Astrocyte (in vitro differentiated cells and primary cell): ENCODE data around the gene KHK. TPM values are rescaled to one million over a fixed set of nuclear protein-coding genes. Genes with fewer than 3 reads are reported as not detected.
"Not testable (repeated sequence)": the region's sequence is repeated elsewhere in the genome, so short reads cannot be mapped to it uniquely, and the experiment has no call there.

ENCODE experiments used
- DNase-seq: peaks from one replicate; pipeline ENCODE4 v3.0.0-alpha.2; 2010; ENCODE audit warnings: low read depth
- FAIRE-seq: peaks from 2 replicates; lab custom pipeline; 2011; peaks lifted over from hg19 to GRCh38; lab: Jason Lieb, UNC
- H2AFZ ChIP-seq: 2 replicates; pipeline ENCODE4 v1.6.0; 2012; ENCODE audit warnings: low read depth, low read length, inconsistent platforms
- H3K27ac ChIP-seq: 2 replicates; pipeline ENCODE4 v1.5.1; 2011; ENCODE audit warnings: low read depth, low read length, inconsistent platforms
- H3K27me3 ChIP-seq: 2 replicates; pipeline ENCODE4 v1.6.0; 2011; ENCODE audit warnings: low read length, inconsistent platforms; ENCODE audit not compliant: insufficient read depth
- H3K36me3 ChIP-seq: 2 replicates; pipeline ENCODE4 v1.5.1; 2011; ENCODE audit warnings: low read length, inconsistent platforms; ENCODE audit not compliant: insufficient read depth
- H3K4me1 ChIP-seq: 2 replicates; pipeline ENCODE4 v1.5.1; 2011; ENCODE audit warnings: low read length, inconsistent platforms; ENCODE audit not compliant: insufficient read depth
- H3K4me2 ChIP-seq: 2 replicates; pipeline ENCODE4 v1.6.0; 2012; ENCODE audit warnings: low read length, inconsistent platforms
- H3K4me3 ChIP-seq: 2 replicates; pipeline ENCODE4 v1.5.1; 2011; ENCODE audit warnings: low read depth, mild to moderate bottlenecking, low read length, inconsistent platforms; ENCODE audit not compliant: insufficient read depth
- H3K79me2 ChIP-seq: 2 replicates; pipeline ENCODE4 v1.6.0; 2012; ENCODE audit warnings: mild to moderate bottlenecking, low read length, inconsistent platforms; ENCODE audit not compliant: insufficient read depth
- H3K9ac ChIP-seq: 2 replicates; pipeline ENCODE4 v1.6.0; 2012; ENCODE audit warnings: mild to moderate bottlenecking, low read length, inconsistent platforms
- H3K9me3 ChIP-seq: 2 replicates; pipeline ENCODE4 v1.5.1; 2012; ENCODE audit warnings: low read depth, mild to moderate bottlenecking, low read length, inconsistent platforms; ENCODE audit not compliant: insufficient read depth
- H4K20me1 ChIP-seq: 2 replicates; pipeline ENCODE4 v1.6.0; 2012; ENCODE audit warnings: low read length, inconsistent platforms; ENCODE audit not compliant: insufficient read depth
- H3K27ac Mint-ChIP-seq: one replicate; pipeline ENCODE4 v1.8.0; 2021; ENCODE audit warnings: mild to moderate bottlenecking, mixed read lengths; ENCODE audit not compliant: unreplicated experiment
- H3K27me3 Mint-ChIP-seq: one replicate; pipeline ENCODE4 v1.8.0; 2021; ENCODE audit warnings: low read depth, mixed read lengths; ENCODE audit not compliant: unreplicated experiment
- H3K36me3 Mint-ChIP-seq: one replicate; pipeline ENCODE4 v1.8.0; 2021; ENCODE audit warnings: low read depth, mixed read lengths; ENCODE audit not compliant: unreplicated experiment
- H3K4me1 Mint-ChIP-seq: one replicate; pipeline ENCODE4 v1.8.0; 2021; ENCODE audit warnings: low read depth, mixed read lengths; ENCODE audit not compliant: unreplicated experiment
- H3K4me3 Mint-ChIP-seq: one replicate; pipeline ENCODE4 v1.8.0; 2021; ENCODE audit warnings: mild to moderate bottlenecking, moderate library complexity, mixed read lengths; ENCODE audit not compliant: unreplicated experiment
- H3K9me3 Mint-ChIP-seq: one replicate; pipeline ENCODE4 v1.8.0; 2021; ENCODE audit warnings: mild to moderate bottlenecking, mixed read lengths; ENCODE audit not compliant: unreplicated experiment
- CTCF ChIP-seq: IDR thresholded peaks from 2 replicates; pipeline ENCODE4 v1.5.1; 2011; ENCODE audit warnings: low read depth, mild to moderate bottlenecking, inconsistent platforms, low read length, moderate library complexity; ENCODE audit not compliant: insufficient read depth
- EZH2 ChIP-seq: IDR thresholded peaks from 2 replicates; pipeline ENCODE4 v1.6.1; 2012; ENCODE audit warnings: mild to moderate bottlenecking, low read length, inconsistent platforms; ENCODE audit not compliant: insufficient read depth
- total RNA-seq: library from RNA; stranded (reverse); gene quantifications from 2 replicates; pipeline ENCODE4 v1.2.1, GENCODE V29; 2021

Gene KHK
- total RNA-seq, 1 donor from 2014 or later, result 0.95 TPM

- Mint-ChIP-seq H3K4me3 (peak within 1 kb of the TSS; percentile 81), H3K9me3 (peaks cover 6% of the 10 kb centered on the region), H3K36me3 (peaks cover 6% of the 10 kb centered on the region), H3K4me1 (no peaks in the 10 kb centered on the region), H3K27me3 (peaks cover 65% of the 10 kb centered on the region), H3K27ac (no peak within 1 kb of the TSS)
- FAIRE-seq, result no peak
- peak within 1 kb of the TSS; percentile 61 for H3K4me3 ChIP-seq
- peak within 1 kb of the TSS; percentile 92 for H3K4me2 ChIP-seq
- no peaks in the 10 kb centered on the region for H4K20me1 ChIP-seq
- peak; percentile 87 for TF ChIP-seq EZH2
- no peak for TF ChIP-seq CTCF
- H2AFZ ChIP-seq, result peak within 1 kb of the TSS; percentile 85
- no peak within 1 kb of the TSS for H3K27ac ChIP-seq
- peaks cover 10% of the 10 kb centered on the region for H3K4me1 ChIP-seq
- peaks cover 2% of the 10 kb centered on the region for H3K9me3 ChIP-seq
- no peak for DNase-seq
- H3K36me3 ChIP-seq, result no peaks in the 10 kb centered on the region
- H3K27me3 ChIP-seq, result peaks cover 47% of the 10 kb centered on the region
- no peak within 1 kb of the TSS for H3K9ac ChIP-seq
- H3K79me2 ChIP-seq, result no peaks in the 10 kb centered on the region
Observed at GRCh38 chr2:27118525-27119329, 32.2 kb downstream of the KHK start, which contains the start of gene CGREF1. Gene CGREF1, minus strand, starts transcription at chr2:27119128. Its CDS starts 14,762 bp downstream, at chr2:27104366.

- not testable (repeated sequence) for H3K27ac ChIP-seq, DNase-seq, FAIRE-seq, H3K36me3 ChIP-seq, H3K4me1 ChIP-seq, H3K36me3 Mint-ChIP-seq, H3K9me3 Mint-ChIP-seq, H4K20me1 ChIP-seq, H3K4me1 Mint-ChIP-seq, H3K27ac Mint-ChIP-seq, H3K9ac ChIP-seq, H3K9me3 ChIP-seq, H3K79me2 ChIP-seq
- Mint-ChIP-seq H3K4me3 (peak overlapping the region; percentile 81), H3K27me3 (peaks cover 67% of the 10 kb centered on the region)
- Histone ChIP-seq H3K4me2 (peak overlapping the region; percentile 92), H3K27me3 (peaks cover 47% of the 10 kb centered on the region), H3K4me3 (peak overlapping the region; percentile 61), H2AFZ (peak overlapping the region; percentile 85)
Observed at GRCh38 chr2:27119330-27119670, 32.7 kb downstream of the KHK start.

GRCh38 chr2:27121906-27122305 lies 35.3 kb downstream of the KHK start:
- H3K27ac Mint-ChIP-seq, result no peak overlapping the region
- no peak overlapping the region for H2AFZ ChIP-seq
- peaks cover 2% of the 10 kb centered on the region for H3K9me3 ChIP-seq
- H3K9me3 Mint-ChIP-seq, result peaks cover 6% of the 10 kb centered on the region
- no peak overlapping the region for H3K4me3 Mint-ChIP-seq
- no peak for FAIRE-seq
- no peaks in the 10 kb centered on the region for H4K20me1 ChIP-seq
- no peaks in the 10 kb centered on the region for H3K79me2 ChIP-seq
- DNase-seq, result no peak
- no peak overlapping the region for H3K4me3 ChIP-seq
- H3K4me1 Mint-ChIP-seq, result no peaks in the 10 kb centered on the region
- no peak overlapping the region for H3K27ac ChIP-seq
- no peak overlapping the region for H3K4me2 ChIP-seq
- no peak overlapping the region for H3K9ac ChIP-seq
- peaks cover 65% of the 10 kb centered on the region for H3K27me3 Mint-ChIP-seq
- H3K36me3 ChIP-seq, result no peaks in the 10 kb centered on the region
- peaks cover 46% of the 10 kb centered on the region for H3K27me3 ChIP-seq
- H3K4me1 ChIP-seq, result peaks cover 10% of the 10 kb centered on the region
- H3K36me3 Mint-ChIP-seq, result peaks cover 6% of the 10 kb centered on the region
- TF ChIP-seq CTCF, result no peak
